ENCODE measurements around the gene HP1BP3.

- no peak for TF ChIP-seq CTCF (IDR thresholded peaks at IDR 0.05 in 2 of 3, conservative IDR thresholded peaks at IDR 0.05 in 1 of 3; ENCODE audit: borderline replicate concordance in 1 of 3, insufficient read depth in 1 of 3, low read depth in 2 of 3, low read length in 2 of 3)
- no peak for TF ChIP-seq EZH2 (IDR thresholded peaks at IDR 0.05)
- TF ChIP-seq POLR2A (IDR thresholded peaks at IDR 0.05; ENCODE audit: borderline replicate concordance, extremely low read depth, insufficient read depth, insufficient read length): peak; percentile 42
- TF ChIP-seq, protein P1, sequence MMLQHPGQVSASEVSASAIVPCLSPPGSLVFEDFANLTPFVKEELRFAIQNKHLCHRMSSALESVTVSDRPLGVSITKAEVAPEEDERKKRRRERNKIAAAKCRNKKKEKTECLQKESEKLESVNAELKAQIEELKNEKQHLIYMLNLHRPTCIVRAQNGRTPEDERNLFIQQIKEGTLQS (IDR thresholded peaks at IDR 0.05): no peak
- no peak for TF ChIP-seq RAD21 (IDR thresholded peaks at IDR 0.05; ENCODE audit: low read depth)
These were observed 666 bp downstream of the HP1BP3 start for GRCh38 chr1:20786253-20787028.

All from HCT116 (cell line).